Activated CD8-positive, alpha-beta memory T cell treated with anti-CD3 and anti-CD28 coated beads for 4 hours (primary cell): ENCODE measurements around the gene ANGPTL8.

Experiments
- DNase-seq, 2 donors: peaks; one replicate each; pipeline ENCODE4 v3.0.0-alpha.2; 2020; ENCODE audit warnings: low read depth in 2 of 2

The ANGPTL8 gene

GRCh38 chr19:11291415-11291814 is 52.0 kb downstream of the ANGPTL8 start:
- no peak for DNase-seq
